VCaP (cell line): ENCODE results near the gene ABCB1.
"Not testable (repeated sequence)": the region's sequence is repeated elsewhere in the genome, so short reads cannot be mapped to it uniquely, and the experiment has no call there.

Experiments
- H3K27ac ChIP-seq: fragments of 450-650 bp; 2 replicates; pipeline ENCODE4 v1.5.1; 2017
- TF ChIP-seq, protein P1 (sequence below): fragments of 450-650 bp; conservative IDR thresholded peaks from 2 replicates; pipeline ENCODE4 v1.5.1; 2017; ENCODE audit warnings: mild to moderate bottlenecking, moderate library complexity

Gene ABCB1

DNA sequence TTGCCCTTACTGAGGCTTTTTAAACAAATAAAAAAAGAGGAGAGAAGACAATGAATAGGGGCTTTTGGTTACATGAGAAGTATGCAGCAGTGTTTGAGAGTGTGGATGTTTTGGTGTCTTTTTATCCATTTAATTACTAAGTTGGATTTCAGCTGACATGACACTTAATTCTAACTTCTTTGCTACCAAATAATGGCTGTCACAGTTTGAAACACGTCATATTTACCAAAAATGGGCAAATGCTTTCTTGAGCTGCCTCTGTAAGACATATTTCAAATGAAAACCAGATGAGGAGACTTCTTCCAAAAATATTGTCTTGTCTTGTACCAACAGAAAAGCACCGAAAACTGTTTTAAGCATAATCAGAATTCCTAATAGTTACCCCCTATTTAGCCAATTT, 129.2 kb downstream of the ABCB1 start:
- TF ChIP-seq, protein P1, sequence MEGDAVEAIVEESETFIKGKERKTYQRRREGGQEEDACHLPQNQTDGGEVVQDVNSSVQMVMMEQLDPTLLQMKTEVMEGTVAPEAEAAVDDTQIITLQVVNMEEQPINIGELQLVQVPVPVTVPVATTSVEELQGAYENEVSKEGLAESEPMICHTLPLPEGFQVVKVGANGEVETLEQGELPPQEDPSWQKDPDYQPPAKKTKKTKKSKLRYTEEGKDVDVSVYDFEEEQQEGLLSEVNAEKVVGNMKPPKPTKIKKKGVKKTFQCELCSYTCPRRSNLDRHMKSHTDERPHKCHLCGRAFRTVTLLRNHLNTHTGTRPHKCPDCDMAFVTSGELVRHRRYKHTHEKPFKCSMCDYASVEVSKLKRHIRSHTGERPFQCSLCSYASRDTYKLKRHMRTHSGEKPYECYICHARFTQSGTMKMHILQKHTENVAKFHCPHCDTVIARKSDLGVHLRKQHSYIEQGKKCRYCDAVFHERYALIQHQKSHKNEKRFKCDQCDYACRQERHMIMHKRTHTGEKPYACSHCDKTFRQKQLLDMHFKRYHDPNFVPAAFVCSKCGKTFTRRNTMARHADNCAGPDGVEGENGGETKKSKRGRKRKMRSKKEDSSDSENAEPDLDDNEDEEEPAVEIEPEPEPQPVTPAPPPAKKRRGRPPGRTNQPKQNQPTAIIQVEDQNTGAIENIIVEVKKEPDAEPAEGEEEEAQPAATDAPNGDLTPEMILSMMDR: no peak

DNA sequence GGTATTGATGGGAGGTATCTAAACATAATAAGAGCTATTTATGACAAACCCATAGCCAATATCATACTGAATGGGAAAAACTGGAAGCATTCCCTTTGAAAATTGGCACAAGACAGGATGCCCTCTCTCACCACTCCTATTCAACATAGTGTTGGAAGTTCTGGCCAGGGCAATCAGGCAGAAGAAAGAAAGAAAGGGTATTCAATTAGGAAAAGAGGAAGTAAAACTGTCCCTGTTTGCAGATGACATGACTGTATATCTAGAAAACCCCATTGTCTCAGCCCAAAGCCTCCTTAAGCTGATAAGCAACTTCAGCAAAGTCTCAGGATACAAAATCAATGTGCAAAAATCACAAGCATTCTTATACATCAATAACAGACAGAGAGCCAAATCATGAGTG, 131.5 kb downstream of the ABCB1 start:
- not testable (repeated sequence) for H3K27ac ChIP-seq

More for the DNA sequence above, 129.2 kb downstream of the ABCB1 start:
- no peak overlapping the region for H3K27ac ChIP-seq

DNA sequence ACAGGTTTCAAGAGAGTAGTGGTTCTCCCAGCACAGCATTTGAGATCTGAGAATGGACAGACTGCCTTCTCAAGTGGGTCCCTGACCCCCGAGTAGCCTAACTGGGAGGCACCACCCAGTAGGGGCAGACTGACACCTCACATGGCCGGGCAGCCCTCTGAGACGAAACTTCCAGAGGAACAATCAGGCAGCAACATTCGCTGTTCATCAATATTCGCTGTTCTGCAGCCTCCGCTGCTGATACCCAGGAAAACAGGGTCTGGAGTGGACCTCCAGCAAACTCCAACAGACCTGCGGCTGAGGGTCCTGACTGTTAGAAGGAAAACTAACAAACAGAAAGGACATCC, 135.2 kb downstream of the ABCB1 start:
- H3K27ac ChIP-seq: not testable (repeated sequence)

DNA sequence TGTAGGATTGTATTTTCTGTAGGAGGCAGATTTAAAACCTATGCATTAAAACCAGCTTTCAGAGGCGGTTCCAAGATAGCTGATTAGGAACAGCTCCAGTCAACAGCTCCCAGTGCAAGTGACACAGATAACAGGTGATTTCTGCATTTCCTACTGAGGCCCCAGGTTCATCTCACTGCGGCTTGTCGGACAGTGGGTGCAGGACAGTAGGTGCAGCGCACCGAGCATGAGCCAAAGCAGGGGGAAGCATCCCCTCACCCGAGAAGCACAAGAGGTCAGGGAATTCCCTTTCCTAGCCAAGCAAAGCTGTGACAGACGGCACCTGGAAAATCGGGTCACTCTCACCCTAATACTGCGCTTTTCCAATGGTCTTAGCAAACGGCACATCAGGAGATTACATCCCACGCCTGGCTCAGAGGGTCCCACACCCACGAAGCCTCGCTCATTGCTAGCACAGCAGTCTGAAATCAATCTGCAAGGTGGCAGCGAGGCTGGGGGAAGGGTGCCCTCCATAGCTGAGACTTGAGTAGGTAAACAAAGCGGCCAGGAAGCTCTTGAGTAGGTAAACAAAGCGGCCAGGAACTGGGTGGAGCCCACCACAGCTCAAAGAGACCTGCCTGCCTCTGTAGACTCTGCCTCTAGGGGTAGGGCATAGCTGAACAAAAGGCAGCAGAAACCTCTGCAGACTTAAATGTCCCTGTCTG, 135.7 kb downstream of the ABCB1 start:
- H3K27ac ChIP-seq: not testable (repeated sequence)

DNA sequence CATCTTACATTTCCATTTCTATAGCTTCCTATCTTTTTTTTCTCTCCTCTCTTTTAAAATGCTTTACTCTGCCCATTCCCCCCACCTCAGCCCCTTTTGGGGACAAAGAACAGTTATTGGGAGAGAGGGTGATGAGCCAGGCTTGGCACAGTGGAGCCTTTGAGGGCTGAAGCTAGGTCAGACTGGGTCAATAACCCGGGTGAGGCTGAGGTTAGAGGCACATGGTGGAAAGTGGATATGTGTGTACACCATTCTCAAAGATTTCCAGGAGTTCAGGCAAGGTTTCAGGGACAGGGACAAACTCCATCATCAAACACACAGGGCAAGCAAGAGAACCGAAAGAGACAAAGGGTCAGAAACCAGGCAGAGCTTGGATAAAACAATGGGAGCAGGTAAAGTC, 136.7 kb downstream of the ABCB1 start:
- TF ChIP-seq, protein P1: no peak
- H3K27ac ChIP-seq: no peak overlapping the region

DNA sequence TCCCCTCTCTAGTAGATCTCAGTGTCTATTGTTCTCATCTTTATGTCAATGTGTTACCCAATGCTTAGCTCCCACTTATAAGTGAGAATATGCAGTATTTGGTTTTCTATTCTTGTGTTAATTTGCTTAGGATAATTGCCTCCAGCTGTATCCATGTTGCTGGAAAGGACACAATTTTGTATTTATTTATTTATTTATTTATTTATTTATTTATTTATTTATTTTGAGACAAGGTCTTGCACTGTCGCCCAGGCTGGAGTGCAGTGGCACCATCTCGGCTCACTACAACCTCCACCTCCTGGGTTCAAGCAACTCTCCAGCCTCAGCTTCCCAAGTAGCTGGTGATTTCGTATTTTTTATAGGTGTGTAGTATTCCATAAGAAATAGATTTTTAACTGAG, 140.2 kb downstream of the ABCB1 start:
- not testable (repeated sequence) for H3K27ac ChIP-seq

DNA sequence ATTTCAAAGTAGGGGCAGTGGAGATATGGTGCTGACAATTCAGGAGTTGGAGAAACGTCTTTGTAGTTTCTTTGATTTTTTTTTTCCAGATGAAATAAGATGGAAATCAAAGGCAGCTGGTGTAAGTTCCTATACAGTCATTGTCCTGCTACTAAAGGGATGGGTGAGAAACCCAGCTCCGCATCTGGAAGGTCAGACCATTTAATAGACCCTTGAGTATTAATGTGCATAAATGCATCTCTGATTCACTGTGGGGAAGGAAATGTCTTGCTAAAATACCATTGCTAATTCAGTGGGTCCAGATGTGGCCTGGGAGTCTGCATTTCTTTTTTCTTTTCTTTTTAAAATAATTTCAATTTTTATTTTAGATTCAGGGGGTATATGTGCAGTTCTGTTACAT, 140.7 kb downstream of the ABCB1 start:
- TF ChIP-seq, protein P1: no peak
- no peak overlapping the region for H3K27ac ChIP-seq

DNA sequence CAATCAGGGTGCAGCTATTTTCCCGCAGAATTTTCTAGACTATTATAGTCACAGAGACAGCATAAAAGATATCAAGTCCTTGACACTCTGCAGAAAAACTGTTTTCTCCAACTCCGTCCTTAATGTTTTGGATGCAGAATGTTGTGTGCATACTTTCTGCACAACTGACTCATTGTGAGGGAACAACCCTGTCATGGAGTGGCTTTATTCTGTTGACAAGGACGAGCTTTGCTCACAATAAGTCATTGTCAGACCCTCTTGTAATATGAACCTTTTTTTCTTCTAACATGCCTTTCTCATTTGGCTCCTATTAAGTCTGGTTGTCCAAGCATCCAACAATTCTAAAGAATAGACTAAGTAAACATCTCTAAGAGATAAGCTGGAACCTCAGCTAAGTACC, 142.5 kb downstream of the ABCB1 start:
- TF ChIP-seq, protein P1: no peak

DNA sequence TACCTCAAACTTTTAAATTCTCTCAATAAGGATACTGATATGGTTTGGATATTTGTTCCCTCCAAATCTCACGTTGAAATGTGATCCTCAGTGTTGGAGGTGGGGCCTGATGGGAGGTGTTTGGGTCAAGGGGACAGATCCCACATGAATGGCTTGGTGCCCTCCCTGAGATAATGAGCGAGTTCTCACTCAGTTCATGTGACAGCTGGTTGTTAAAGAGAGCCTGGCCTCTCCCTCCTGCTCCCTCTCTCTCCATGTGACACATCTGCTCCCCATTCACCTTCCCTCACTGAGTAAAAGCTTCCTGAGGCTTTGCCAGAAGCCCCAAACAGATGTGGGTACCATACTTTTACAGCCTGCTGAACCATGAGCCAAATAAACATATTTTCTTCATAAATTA, 144.4 kb downstream of the ABCB1 start:
- TF ChIP-seq, protein P1: no peak
- no peak overlapping the region for H3K27ac ChIP-seq

More for the DNA sequence above, 142.5 kb downstream of the ABCB1 start:
- H3K27ac ChIP-seq: no peak overlapping the region
